H9 (cell line): ENCODE results near the gene KLK11. TPM values are rescaled to one million over a fixed set of nuclear protein-coding genes. Genes with fewer than 3 reads are reported as not detected.

ENCODE experiments used
- DNase-seq: peaks from one replicate; pipeline ENCODE4 v3.0.0-alpha.2; 2017
- H2AFZ ChIP-seq: one replicate; pipeline ENCODE4 v1.6.1; 2013; ENCODE audit warnings: mild to moderate bottlenecking, low read length, control low read depth, moderate library complexity
- H2AK5ac ChIP-seq: 2 replicates; pipeline ENCODE4 v1.6.1; 2013; ENCODE audit warnings: low read length, control low read depth, mixed read lengths; ENCODE audit not compliant: insufficient read length
- H2BK120ac ChIP-seq: one replicate; pipeline ENCODE4 v1.6.1; 2013; ENCODE audit warnings: low read depth, mild to moderate bottlenecking, low read length, control low read depth, inconsistent platforms; ENCODE audit not compliant: poor library complexity, severe bottlenecking
- H2BK12ac ChIP-seq: 2 replicates; pipeline ENCODE4 v1.6.1; 2013; ENCODE audit warnings: low read length, control low read depth, mixed read lengths, low read depth; ENCODE audit not compliant: insufficient read length
- H2BK15ac ChIP-seq: 2 replicates; pipeline ENCODE4 v1.6.1; 2013; ENCODE audit warnings: low read depth, low read length, control low read depth
- H2BK20ac ChIP-seq: one replicate; pipeline ENCODE4 v1.6.1; 2013; ENCODE audit warnings: low read depth, mild to moderate bottlenecking, low read length, control low read depth, inconsistent platforms; ENCODE audit not compliant: poor library complexity, severe bottlenecking
- H2BK5ac ChIP-seq: 2 replicates; pipeline ENCODE4 v1.6.1; 2013; ENCODE audit warnings: low read length, control low read depth, mixed read lengths; ENCODE audit not compliant: insufficient read length
- H3K14ac ChIP-seq: 2 replicates; pipeline ENCODE4 v1.6.1; 2013; ENCODE audit warnings: low read length, control low read depth; ENCODE audit not compliant: insufficient read depth
- H3K18ac ChIP-seq: 2 replicates; pipeline ENCODE4 v1.6.1; 2013; ENCODE audit warnings: low read depth, mild to moderate bottlenecking, mixed read lengths, low read length, control low read depth; ENCODE audit not compliant: insufficient read length
- H3K23ac ChIP-seq: 2 replicates; pipeline ENCODE4 v1.6.1; 2013; ENCODE audit warnings: low read length, control low read depth, mixed read lengths, low read depth; ENCODE audit not compliant: insufficient read length
- H3K23me2 ChIP-seq: 2 replicates; pipeline ENCODE4 v1.6.1; 2013; ENCODE audit warnings: low read depth, mild to moderate bottlenecking, mixed read lengths, low read length, control low read depth; ENCODE audit not compliant: insufficient read length, poor library complexity, severe bottlenecking
- H3K27ac ChIP-seq: 2 replicates; pipeline ENCODE4 v1.5.1; 2013; ENCODE audit warnings: low read length, control low read depth, mixed read lengths, low read depth; ENCODE audit not compliant: insufficient read length
- H3K27me3 ChIP-seq: 2 replicates; pipeline ENCODE4 v1.6.1; 2013; ENCODE audit warnings: low read length, control low read depth, inconsistent platforms; ENCODE audit not compliant: insufficient read depth
- H3K4ac ChIP-seq: 2 replicates; pipeline ENCODE4 v1.6.1; 2013; ENCODE audit warnings: low read depth, mild to moderate bottlenecking, control low read depth, inconsistent platforms, low read length, moderate library complexity
- H3K4me1 ChIP-seq: 2 replicates; pipeline ENCODE4 v1.6.1; 2013; ENCODE audit warnings: low read length, control low read depth, inconsistent platforms; ENCODE audit not compliant: insufficient read depth
- H3K4me2 ChIP-seq: 2 replicates; pipeline ENCODE4 v1.6.1; 2013; ENCODE audit warnings: low read length, control low read depth, mixed read lengths; ENCODE audit not compliant: insufficient read length, insufficient read depth
- H3K56ac ChIP-seq: 2 replicates; pipeline ENCODE4 v1.6.1; 2013; ENCODE audit warnings: low read depth, mild to moderate bottlenecking, mixed read lengths, low read length, control low read depth; ENCODE audit not compliant: insufficient read length
- H3K79me1 ChIP-seq: 2 replicates; pipeline ENCODE4 v1.6.1; 2013; ENCODE audit warnings: low read depth, mild to moderate bottlenecking, moderate library complexity, low read length, control low read depth, inconsistent platforms; ENCODE audit not compliant: insufficient read depth, poor library complexity, severe bottlenecking
- H3K79me2 ChIP-seq: 2 replicates; pipeline ENCODE4 v1.6.1; 2013; ENCODE audit warnings: low read length, control low read depth, inconsistent platforms; ENCODE audit not compliant: insufficient read depth
- H3K9ac ChIP-seq: 2 replicates; pipeline ENCODE4 v1.6.1; 2013; ENCODE audit warnings: low read length, control low read depth, mixed read lengths; ENCODE audit not compliant: insufficient read length; ENCODE audit errors: extremely low read depth
- H3K9me3 ChIP-seq: one replicate; pipeline ENCODE4 v1.6.1; 2013; ENCODE audit warnings: low read depth, low read length, inconsistent platforms; ENCODE audit not compliant: control insufficient read depth
- H3T11ph ChIP-seq: one replicate; pipeline ENCODE4 v1.6.1; 2013; ENCODE audit warnings: mild to moderate bottlenecking, low read length, control low read depth, inconsistent platforms
- H4K20me1 ChIP-seq: one replicate; pipeline ENCODE4 v1.6.1; 2013; ENCODE audit not compliant: control insufficient read depth, insufficient read length, insufficient read depth
- H4K5ac ChIP-seq: 2 replicates; pipeline ENCODE4 v1.6.1; 2013; ENCODE audit warnings: low read depth, mild to moderate bottlenecking, mixed read lengths, low read length, control low read depth; ENCODE audit not compliant: insufficient read length
- H4K8ac ChIP-seq: replicated peaks from 2 replicates; pipeline ENCODE4 v1.6.1; 2013; ENCODE audit warnings: low read length, control low read depth, mixed read lengths, low read depth; ENCODE audit not compliant: insufficient read length
- H4K91ac ChIP-seq: 2 replicates; pipeline ENCODE4 v1.6.1; 2013; ENCODE audit warnings: low read depth, mild to moderate bottlenecking, moderate library complexity, mixed read lengths, low read length, control low read depth; ENCODE audit not compliant: insufficient read length
- H3K27ac Mint-ChIP-seq, 3 experiments: 2 replicates in 2 of 3; 3 replicates in 1 of 3; pipeline ENCODE4 v1.8.0; 2020 to 2021; ENCODE audit warnings: mixed read lengths in 3 of 3, mild to moderate bottlenecking in 1 of 3, moderate library complexity in 1 of 3
- H3K27me3 Mint-ChIP-seq: 2 replicates; pipeline ENCODE4 v1.8.0; 2021; ENCODE audit warnings: low read depth, mild to moderate bottlenecking, moderate library complexity, mixed read lengths
- H3K36me3 Mint-ChIP-seq, 3 experiments: 2 replicates in 2 of 3; 3 replicates in 1 of 3; pipeline ENCODE4 v1.8.0; 2020 to 2021; ENCODE audit warnings: low read depth in 3 of 3, mixed read lengths in 3 of 3; ENCODE audit not compliant: insufficient read depth in 1 of 3
- H3K4me1 Mint-ChIP-seq, 2 experiments: 2 replicates each; pipeline ENCODE4 v1.8.0; 2020; ENCODE audit warnings: mixed read lengths in 2 of 2
- H3K4me3 Mint-ChIP-seq, 2 experiments: 2 replicates in 1 of 2; 3 replicates in 1 of 2; pipeline ENCODE4 v1.8.0; 2020 to 2021; ENCODE audit warnings: mild to moderate bottlenecking in 2 of 2, mixed read lengths in 2 of 2, moderate library complexity in 1 of 2
- H3K9me3 Mint-ChIP-seq, 2 experiments: 2 replicates in 1 of 2; 3 replicates in 1 of 2; pipeline ENCODE4 v1.8.0; 2020; ENCODE audit warnings: mild to moderate bottlenecking in 2 of 2, mixed read lengths in 2 of 2, moderate library complexity in 1 of 2
- WGBS: extraction: QIAGEN DNeasy Blood & Tissue Kit; methylation state at CpG from one replicate; pipeline ENCODE4 v1.1.7; 2013; ENCODE audit warnings: missing lambda C conversion rate, low lambda C conversion rate, mixed read lengths; ENCODE audit not compliant: insufficient read length; ENCODE audit errors: extremely low coverage; 5-methylcytosine and 5-hydroxymethylcytosine counted together
- total RNA-seq: library from RNA; stranded (reverse); gene quantifications from 2 replicates; pipeline ENCODE4 v1.2.1, GENCODE V29; 2021
- TF ChIP-seq, protein P1 (sequence below): fragments of 200-600 bp; sonication (generic); conservative IDR thresholded peaks from 3 replicates; pipeline ENCODE4 v1.8.0; 2021; ENCODE audit warnings: antibody characterized with exemption, mild to moderate bottlenecking

The KLK11 gene
- total RNA-seq, 1 experiment from 2014 or later: not detected

DNA sequence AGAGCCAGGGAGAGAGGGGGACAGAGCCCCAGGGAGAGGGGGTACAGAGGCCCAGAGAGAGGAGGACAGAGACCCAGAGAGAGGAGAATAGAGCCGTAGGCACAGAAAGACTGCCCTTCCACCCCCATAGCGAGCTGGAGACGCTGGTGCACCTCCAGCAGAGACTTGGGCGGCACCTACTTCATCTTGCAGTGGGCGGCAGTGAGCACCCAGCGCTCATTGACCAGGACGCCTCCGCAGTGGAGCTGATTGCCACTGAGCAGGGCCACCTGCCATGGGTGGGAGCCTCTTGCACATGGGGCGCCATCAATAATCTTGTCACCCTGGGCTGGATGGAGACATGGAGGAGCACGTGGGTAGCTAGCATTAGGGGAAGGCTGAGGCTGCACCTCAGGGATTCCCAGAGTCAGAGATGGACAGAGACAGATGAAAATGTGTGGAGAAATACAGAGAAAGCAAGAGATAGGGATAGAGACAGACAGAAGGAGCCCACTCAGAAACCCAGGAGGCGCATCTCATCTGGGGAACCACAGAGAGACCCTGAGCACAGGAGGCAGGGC lies 44.7 kb downstream of the KLK11 start:
- Histone ChIP-seq H3K79me1 (no peaks in the 10 kb centered on the region), H3K23me2 (no peaks in the 10 kb centered on the region), H3K14ac (no peak overlapping the region), H3K4me2 (no peak overlapping the region), H3K9me3 (no peaks in the 10 kb centered on the region), H3K27me3 (no peaks in the 10 kb centered on the region), H2BK120ac (no peak overlapping the region), H4K5ac (no peak overlapping the region), H3K9ac (no peak overlapping the region), H4K20me1 (no peaks in the 10 kb centered on the region), H2BK20ac (no peak overlapping the region), H3K79me2 (no peaks in the 10 kb centered on the region), H3K4me1 (peaks cover 6% of the 10 kb centered on the region; the same call in 1 of the 2 replicates), H3K18ac (no peak overlapping the region), H2AK5ac (no peak overlapping the region), H3K4ac (no peak overlapping the region), H3K23ac (no peak overlapping the region), H4K91ac (no peak overlapping the region), H3K27ac (no peak overlapping the region), H3T11ph (no peak overlapping the region), H2BK12ac (no peak overlapping the region), H3K56ac (no peak overlapping the region), H2BK15ac (no peak overlapping the region), H2BK5ac (no peak overlapping the region), H2AFZ (no peak overlapping the region), H4K8ac (no peak overlapping the region)
- Mint-ChIP-seq H3K4me1 (peaks cover 31 to 42% of the 10 kb centered on the region in 2 experiments), H3K9me3 (no peaks in the 10 kb centered on the region), H3K27ac (peak overlapping the region in 1 of 3 experiments; percentile 37; a peak in 1 of 7 replicates), H3K4me3 (no peak overlapping the region), H3K27me3 (peaks cover 25% of the 10 kb centered on the region), H3K36me3 (no peaks in the 10 kb centered on the region)
- TF ChIP-seq, protein P1, sequence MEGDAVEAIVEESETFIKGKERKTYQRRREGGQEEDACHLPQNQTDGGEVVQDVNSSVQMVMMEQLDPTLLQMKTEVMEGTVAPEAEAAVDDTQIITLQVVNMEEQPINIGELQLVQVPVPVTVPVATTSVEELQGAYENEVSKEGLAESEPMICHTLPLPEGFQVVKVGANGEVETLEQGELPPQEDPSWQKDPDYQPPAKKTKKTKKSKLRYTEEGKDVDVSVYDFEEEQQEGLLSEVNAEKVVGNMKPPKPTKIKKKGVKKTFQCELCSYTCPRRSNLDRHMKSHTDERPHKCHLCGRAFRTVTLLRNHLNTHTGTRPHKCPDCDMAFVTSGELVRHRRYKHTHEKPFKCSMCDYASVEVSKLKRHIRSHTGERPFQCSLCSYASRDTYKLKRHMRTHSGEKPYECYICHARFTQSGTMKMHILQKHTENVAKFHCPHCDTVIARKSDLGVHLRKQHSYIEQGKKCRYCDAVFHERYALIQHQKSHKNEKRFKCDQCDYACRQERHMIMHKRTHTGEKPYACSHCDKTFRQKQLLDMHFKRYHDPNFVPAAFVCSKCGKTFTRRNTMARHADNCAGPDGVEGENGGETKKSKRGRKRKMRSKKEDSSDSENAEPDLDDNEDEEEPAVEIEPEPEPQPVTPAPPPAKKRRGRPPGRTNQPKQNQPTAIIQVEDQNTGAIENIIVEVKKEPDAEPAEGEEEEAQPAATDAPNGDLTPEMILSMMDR: no peak
- WGBS: no CpG with 5 or more reads among the region's 11 CpGs
- no peak for DNase-seq
